CD4-positive, alpha-beta T cell (primary cell): ENCODE data around the gene HS6ST2. TPM values are rescaled to one million over a fixed set of nuclear protein-coding genes. Genes with fewer than 3 reads are reported as not detected.

ENCODE experiments used
- ATAC-seq: fragments of 200-7000 bp; cut with Tn5 transposase; one replicate; pipeline ENCODE4 v1.10.0; 2022; ENCODE audit warnings: mild to moderate bottlenecking; ENCODE audit not compliant: poor library complexity
- CTCF ChIA-PET: fragments of 350-600 bp; sonication (Branson Sonifier 250); formaldehyde crosslinking; loops from one replicate; lab custom pipeline; 2021; ENCODE audit warnings: antibody characterized with exemption, inconsistent platforms; lab: Charles Lee
- POLR2A ChIA-PET: fragments of 350-600 bp; sonication (Branson Sonifier 250); formaldehyde crosslinking; loops from one replicate; lab custom pipeline; 2021; ENCODE audit warnings: antibody characterized with exemption, inconsistent platforms; lab: Charles Lee
- DNase-seq, 14 experiments: peaks; one replicate each; pipeline ENCODE4 v3.0.0-alpha.2; 2013 to 2020; ENCODE audit warnings: mixed read lengths in 2 of 14
- H3K27ac ChIP-seq, 2 donors: one replicate each; pipeline versions ENCODE4 v1.5.1 to v1.7.0; 2013; ENCODE audit warnings: low read length in 2 of 2, low read depth in 1 of 2, mild to moderate bottlenecking in 1 of 2
- H3K27me3 ChIP-seq, 2 experiments: 1 replicate in 1 of 2; 2 replicates in 1 of 2; pipeline versions ENCODE4 v1.6.1 to v1.7.0; 2013; ENCODE audit warnings: low read length in 2 of 2, control low read depth in 1 of 2, mild to moderate bottlenecking in 1 of 2, moderate library complexity in 1 of 2; ENCODE audit not compliant: insufficient read depth in 2 of 2, control insufficient read depth in 1 of 2
- H3K36me3 ChIP-seq: one replicate; pipeline ENCODE4 v1.6.1; 2013; ENCODE audit warnings: low read length, control low read depth; ENCODE audit not compliant: insufficient read depth
- H3K4me1 ChIP-seq: one replicate; pipeline ENCODE4 v1.6.1; 2013; ENCODE audit warnings: low read length, control low read depth; ENCODE audit not compliant: insufficient read depth
- H3K4me3 ChIP-seq: one replicate; pipeline ENCODE4 v1.5.1; 2013; ENCODE audit warnings: mild to moderate bottlenecking, low read length, moderate library complexity
- H3K9me3 ChIP-seq, 2 experiments: 1 replicate in 1 of 2; 2 replicates in 1 of 2; pipeline versions ENCODE4 v1.6.1 to v1.7.0; 2013; ENCODE audit warnings: low read length in 2 of 2, mild to moderate bottlenecking in 2 of 2, control low read depth in 1 of 2, moderate library complexity in 1 of 2; ENCODE audit not compliant: control insufficient read depth in 1 of 2, insufficient read depth in 1 of 2
- H3K27ac Mint-ChIP-seq: one replicate; pipeline ENCODE4 v1.8.0; 2020; ENCODE audit warnings: mixed read lengths
- H3K27me3 Mint-ChIP-seq: one replicate; pipeline ENCODE4 v1.8.0; 2021; ENCODE audit warnings: mixed read lengths
- H3K36me3 Mint-ChIP-seq: one replicate; pipeline ENCODE4 v1.8.0; 2021; ENCODE audit warnings: low read depth, mixed read lengths
- H3K4me1 Mint-ChIP-seq: one replicate; pipeline ENCODE4 v1.8.0; 2021; ENCODE audit warnings: low read depth, mixed read lengths
- H3K4me3 Mint-ChIP-seq: one replicate; pipeline ENCODE4 v1.8.0; 2020; ENCODE audit warnings: mild to moderate bottlenecking, mixed read lengths
- H3K9me3 Mint-ChIP-seq: one replicate; pipeline ENCODE4 v1.8.0; 2020; ENCODE audit warnings: mixed read lengths
- intact Hi-C, 2 experiments: fragments of 100-400 bp; cut with DNase I in 1 of 2; cut with micrococcal nuclease in 1 of 2; formaldehyde crosslinking; loops; one replicate each; pipeline versions ENCODE4 v1.15.1 to v1.9.0; 2023 to 2025; cut with DNase I, micrococcal nuclease
- total RNA-seq, 174 experiments: library from RNA in 2 of 174; stranded (reverse) in 2 of 174; gene quantifications; one replicate each; pipeline ENCODE4 v1.2.3 and lab custom pipeline; 2021 to 2026
- TF ChIP-seq, protein P1 (sequence below): fragments of 200-600 bp; IDR thresholded peaks from one replicate; pipeline ENCODE4 v1.8.0; 2022; ENCODE audit warnings: antibody characterized with exemption, mild to moderate bottlenecking

HS6ST2 gene
- total RNA-seq, 2 experiments from 2014 or later, result not detected

DNA sequence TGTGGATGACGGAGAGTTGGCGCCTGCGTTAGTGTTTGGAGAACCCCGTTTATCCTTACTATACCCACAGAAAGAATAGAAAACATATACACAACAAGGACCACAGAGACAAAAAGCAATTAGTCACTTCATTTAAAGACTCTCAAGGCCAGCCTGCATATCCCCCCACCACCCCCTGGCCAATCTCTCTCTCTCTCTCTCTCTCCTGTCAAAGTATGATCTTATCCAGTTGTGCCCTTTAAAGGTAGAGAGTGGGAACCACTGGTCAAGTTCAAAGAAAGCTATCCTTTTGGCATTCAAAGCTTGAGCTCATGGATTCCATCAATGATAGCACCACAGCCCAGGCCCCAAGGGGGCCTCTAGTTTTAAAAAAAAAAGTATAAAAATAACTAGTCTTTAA, 289.3 kb downstream of the HS6ST2 start:
- peaks cover 10% of the 10 kb centered on the region for H3K27me3 Mint-ChIP-seq

DNA sequence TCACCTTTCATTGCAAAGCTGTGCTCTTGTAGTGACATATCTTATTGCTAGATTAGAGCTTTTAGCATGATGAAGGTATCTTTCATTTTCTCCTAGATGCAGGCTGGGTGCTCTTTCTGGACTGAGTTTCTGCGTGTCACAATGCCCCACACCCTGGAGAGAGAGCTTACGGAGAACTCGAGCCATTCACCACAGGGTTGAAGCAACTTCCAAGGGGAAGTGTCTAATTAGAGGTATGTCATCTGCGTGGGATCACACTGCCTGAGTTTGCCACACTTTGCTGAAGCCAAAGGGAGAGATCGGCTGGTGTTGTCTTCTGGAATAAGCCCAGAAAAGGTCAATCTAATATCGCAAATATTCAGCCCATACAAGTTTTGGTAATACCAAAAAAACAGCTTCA, 290.3 kb downstream of the HS6ST2 start:
- TF ChIP-seq, protein P1, sequence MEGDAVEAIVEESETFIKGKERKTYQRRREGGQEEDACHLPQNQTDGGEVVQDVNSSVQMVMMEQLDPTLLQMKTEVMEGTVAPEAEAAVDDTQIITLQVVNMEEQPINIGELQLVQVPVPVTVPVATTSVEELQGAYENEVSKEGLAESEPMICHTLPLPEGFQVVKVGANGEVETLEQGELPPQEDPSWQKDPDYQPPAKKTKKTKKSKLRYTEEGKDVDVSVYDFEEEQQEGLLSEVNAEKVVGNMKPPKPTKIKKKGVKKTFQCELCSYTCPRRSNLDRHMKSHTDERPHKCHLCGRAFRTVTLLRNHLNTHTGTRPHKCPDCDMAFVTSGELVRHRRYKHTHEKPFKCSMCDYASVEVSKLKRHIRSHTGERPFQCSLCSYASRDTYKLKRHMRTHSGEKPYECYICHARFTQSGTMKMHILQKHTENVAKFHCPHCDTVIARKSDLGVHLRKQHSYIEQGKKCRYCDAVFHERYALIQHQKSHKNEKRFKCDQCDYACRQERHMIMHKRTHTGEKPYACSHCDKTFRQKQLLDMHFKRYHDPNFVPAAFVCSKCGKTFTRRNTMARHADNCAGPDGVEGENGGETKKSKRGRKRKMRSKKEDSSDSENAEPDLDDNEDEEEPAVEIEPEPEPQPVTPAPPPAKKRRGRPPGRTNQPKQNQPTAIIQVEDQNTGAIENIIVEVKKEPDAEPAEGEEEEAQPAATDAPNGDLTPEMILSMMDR, result no peak
- H3K9me3 ChIP-seq, result no peaks in the 10 kb centered on the region
- peaks cover 0 to 21% of the 10 kb centered on the region in 2 experiments for H3K27me3 ChIP-seq
- Mint-ChIP-seq H3K9me3 (no peaks in the 10 kb centered on the region), H3K36me3 (no peaks in the 10 kb centered on the region), H3K27ac (no peak overlapping the region), H3K4me3 (no peak overlapping the region), H3K4me1 (no peaks in the 10 kb centered on the region), H3K27me3 (peaks cover 10% of the 10 kb centered on the region)
- ChIA-PET POLR2A (no interaction called here), CTCF (no interaction called here)
- no peak overlapping the region for H3K4me3 ChIP-seq
- no peaks in the 10 kb centered on the region for H3K4me1 ChIP-seq
- H3K27ac ChIP-seq, result no peak overlapping the region
- intact Hi-C loops, result no loop called here
- ATAC-seq (no peak), DNase-seq (no peak)
- no peaks in the 10 kb centered on the region for H3K36me3 ChIP-seq

More for the DNA sequence above, 289.3 kb downstream of the HS6ST2 start:
- intact Hi-C loops, result no loop called here
- Histone ChIP-seq H3K4me3 (no peak overlapping the region), H3K27me3 (peaks cover 0 to 21% of the 10 kb centered on the region in 2 experiments), H3K9me3 (no peaks in the 10 kb centered on the region), H3K36me3 (no peaks in the 10 kb centered on the region), H3K4me1 (no peaks in the 10 kb centered on the region), H3K27ac (no peak overlapping the region)
- POLR2A ChIA-PET, result no interaction called here
- no peak for ATAC-seq
- DNase-seq, result no peak
- CTCF ChIA-PET, result no interaction called here
- Mint-ChIP-seq H3K27ac (no peak overlapping the region), H3K4me1 (no peaks in the 10 kb centered on the region), H3K36me3 (no peaks in the 10 kb centered on the region), H3K9me3 (no peaks in the 10 kb centered on the region), H3K4me3 (no peak overlapping the region)
- TF ChIP-seq, protein P1, result no peak

DNA sequence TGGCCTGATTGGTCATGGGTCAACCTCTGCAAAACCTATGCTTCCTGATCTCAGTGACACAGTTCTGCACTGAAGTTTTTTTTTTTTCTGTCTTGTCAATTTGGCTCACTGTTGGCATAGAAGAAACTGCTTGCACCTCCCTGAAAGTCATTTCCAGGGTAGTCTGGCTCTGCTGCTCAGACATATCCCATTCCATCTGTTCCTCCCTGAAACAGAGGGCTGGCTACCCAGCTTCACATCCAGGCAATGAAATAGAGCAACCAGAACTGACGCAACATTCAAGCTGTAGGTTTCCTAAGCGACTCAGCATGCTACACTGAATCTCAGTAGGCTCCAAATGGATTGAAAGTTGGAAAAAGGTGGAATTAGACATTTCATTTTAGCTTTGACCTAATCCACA, 292.8 kb downstream of the HS6ST2 start:
- Mint-ChIP-seq H3K27ac (no peak overlapping the region), H3K36me3 (no peaks in the 10 kb centered on the region), H3K27me3 (peaks cover 10% of the 10 kb centered on the region), H3K9me3 (no peaks in the 10 kb centered on the region), H3K4me3 (no peak overlapping the region), H3K4me1 (no peaks in the 10 kb centered on the region)
- Histone ChIP-seq H3K4me3 (no peak overlapping the region), H3K27ac (no peak overlapping the region), H3K27me3 (peaks cover 0 to 17% of the 10 kb centered on the region in 2 experiments), H3K9me3 (no peaks in the 10 kb centered on the region), H3K36me3 (no peaks in the 10 kb centered on the region), H3K4me1 (no peaks in the 10 kb centered on the region)
- DNase-seq, result no peak
- TF ChIP-seq, protein P1, result no peak
- no peak for ATAC-seq
- intact Hi-C loops, result no loop called here
- POLR2A ChIA-PET, result no interaction called here
- CTCF ChIA-PET, result no interaction called here
